GM20000 (cell line): ENCODE results near the gene BMS1.

ENCODE experiments used
- DNase-seq: peaks from one replicate; pipeline ENCODE4 v3.0.0; 2012; ENCODE audit warnings: low spot score
- CTCF ChIP-seq: IDR thresholded peaks from 2 replicates; pipeline ENCODE4 v1.5.1; 2012; ENCODE audit warnings: mild to moderate bottlenecking, control low read depth; ENCODE audit errors: extremely low read depth, missing control alignments

The BMS1 gene

GRCh38 chr10:42769673-42770072, 12.9 kb upstream of the BMS1 start:
- no peak for DNase-seq
- TF ChIP-seq CTCF, result no peak

GRCh38 chr10:42776681-42777080, 5.9 kb upstream of the BMS1 start:
- no peak for TF ChIP-seq CTCF
- DNase-seq, result no peak

- TF ChIP-seq CTCF, result no peak
- no peak for DNase-seq
These were observed 2.1 kb upstream of the BMS1 start for GRCh38 chr10:42780456-42780855.

GRCh38 chr10:42781893-42782445, 626 bp upstream of the BMS1 start:
- TF ChIP-seq CTCF, result no peak
- no peak for DNase-seq

- DNase-seq, result no peak
- no peak for TF ChIP-seq CTCF
These were observed 570 bp downstream of the BMS1 start for GRCh38 chr10:42783181-42783549.

GRCh38 chr10:42785759-42786158, 3.2 kb downstream of the BMS1 start:
- TF ChIP-seq CTCF, result no peak
- no peak for DNase-seq

GRCh38 chr10:42790835-42791234, 8.2 kb downstream of the BMS1 start:
- DNase-seq, result no peak
- TF ChIP-seq CTCF, result no peak
